DOHH2 (cell line): ENCODE measurements around the gene AKAP13.

Experiments used
- H3F3A ChIP-seq: fragments of 200-600 bp; sonication (generic), shearing (Covaris generic); 2 replicates; pipeline ENCODE4 v1.6.0; 2016; ENCODE audit warnings: antibody characterized with exemption, mild to moderate bottlenecking; ENCODE audit not compliant: control insufficient read depth, insufficient read depth
- H3K27ac ChIP-seq: fragments of 200-600 bp; sonication (generic); 2 replicates; pipeline ENCODE4 v1.5.1; 2014; ENCODE audit warnings: low read depth, mild to moderate bottlenecking, low read length, moderate library complexity
- H3K27me3 ChIP-seq: fragments of 200-600 bp; sonication (generic); 2 replicates; pipeline ENCODE4 v1.6.1; 2014; ENCODE audit warnings: mild to moderate bottlenecking, low read length, mixed read lengths; ENCODE audit not compliant: control insufficient read depth
- H3K36me3 ChIP-seq: fragments of 200-600 bp; sonication (generic); 2 replicates; pipeline ENCODE4 v1.6.1; 2014; ENCODE audit warnings: mild to moderate bottlenecking, low read length, moderate library complexity, mixed read lengths; ENCODE audit not compliant: control insufficient read depth
- H3K4me1 ChIP-seq: fragments of 200-600 bp; sonication (generic); 2 replicates; pipeline ENCODE4 v1.6.1; 2014; ENCODE audit warnings: mild to moderate bottlenecking, low read length, mixed read lengths; ENCODE audit not compliant: control insufficient read depth
- H3K4me2 ChIP-seq: fragments of 200-600 bp; sonication (generic); 2 replicates; pipeline ENCODE4 v1.6.0; 2014; ENCODE audit warnings: mild to moderate bottlenecking, low read length, moderate library complexity
- H3K4me3 ChIP-seq: fragments of 200-600 bp; sonication (generic); 2 replicates; pipeline ENCODE4 v1.5.1; 2014; ENCODE audit warnings: mild to moderate bottlenecking, low read length, mixed read lengths
- H3K79me2 ChIP-seq: fragments of 200-600 bp; sonication (generic); 2 replicates; pipeline ENCODE4 v1.6.1; 2014; ENCODE audit warnings: mild to moderate bottlenecking, low read length, mixed read lengths; ENCODE audit not compliant: control insufficient read depth
- H3K9me2 ChIP-seq: fragments of 200-600 bp; sonication (generic); replicated peaks from 2 replicates; pipeline ENCODE4 v1.6.1; 2014; ENCODE audit warnings: mild to moderate bottlenecking, low read length, mixed read lengths; ENCODE audit not compliant: control insufficient read depth
- H3K9me3 ChIP-seq: fragments of 200-600 bp; sonication (generic); 2 replicates; pipeline ENCODE4 v1.6.1; 2014; ENCODE audit warnings: antibody characterized with exemption, low read length, mixed read lengths; ENCODE audit not compliant: control insufficient read depth, insufficient read depth
- H4K20me1 ChIP-seq: fragments of 200-600 bp; sonication (generic); 2 replicates; pipeline ENCODE4 v1.6.0; 2014; ENCODE audit warnings: low read depth, mild to moderate bottlenecking, antibody characterized with exemption, low read length, moderate library complexity; ENCODE audit not compliant: control insufficient read depth, insufficient read depth
- CTCF ChIP-seq: fragments of 200-600 bp; sonication (generic); IDR thresholded peaks from one replicate; pipeline ENCODE4 v1.5.1; 2014; ENCODE audit warnings: antibody characterized with exemption, mild to moderate bottlenecking, low read depth, low read length; ENCODE audit not compliant: poor library complexity, severe bottlenecking
- EZH2phosphoT487 ChIP-seq: fragments of 200-600 bp; sonication (generic); IDR thresholded peaks from 2 replicates; pipeline ENCODE4 v1.6.1; 2017; ENCODE audit warnings: borderline replicate concordance, mild to moderate bottlenecking, antibody characterized with exemption, low read length, moderate library complexity, mixed read lengths

Gene AKAP13

GRCh38 chr15:85394554-85395333, 14.3 kb downstream of the AKAP13 start:
- Histone ChIP-seq H3K79me2 (peaks cover 98% of the 10 kb centered on the region), H3K9me3 (no peaks in the 10 kb centered on the region), H3K4me3 (no peak overlapping the region), H3K4me2 (0 out of 2 replicates have a peak overlapping the region, but pooled peaks have one; percentile 10), H3K4me1 (peaks cover 80% of the 10 kb centered on the region), H3K27me3 (no peaks in the 10 kb centered on the region), H4K20me1 (peaks cover 32% of the 10 kb centered on the region), H3K9me2 (no peaks in the 10 kb centered on the region), H3K27ac (no peak overlapping the region), H3F3A (peaks cover 8% of the 10 kb centered on the region), H3K36me3 (peaks cover 6% of the 10 kb centered on the region)
- TF ChIP-seq CTCF = no peak
- TF ChIP-seq EZH2phosphoT487 = no peak

GRCh38 chr15:85396554-85396953, 16.2 kb downstream of the AKAP13 start:
- Histone ChIP-seq H4K20me1 (peaks cover 29% of the 10 kb centered on the region), H3K4me2 (peak overlapping the region; percentile 10), H3K27me3 (no peaks in the 10 kb centered on the region), H3K79me2 (peaks cover 98% of the 10 kb centered on the region), H3K27ac (no peak overlapping the region), H3K4me3 (no peak overlapping the region), H3F3A (peaks cover 15% of the 10 kb centered on the region), H3K4me1 (peaks cover 83% of the 10 kb centered on the region), H3K9me3 (no peaks in the 10 kb centered on the region), H3K9me2 (no peaks in the 10 kb centered on the region), H3K36me3 (0 out of 2 replicates have a peak, but pooled peaks cover 3% of the 10 kb centered on the region)
- TF ChIP-seq CTCF (no peak), EZH2phosphoT487 (no peak)

GRCh38 chr15:85397151-85397550, 16.7 kb downstream of the AKAP13 start:
- TF ChIP-seq EZH2phosphoT487 = no peak
- no peak for TF ChIP-seq CTCF
- no peaks in the 10 kb centered on the region for H3K27me3 ChIP-seq
- H4K20me1 ChIP-seq = peaks cover 30% of the 10 kb centered on the region
- peaks cover 15% of the 10 kb centered on the region for H3F3A ChIP-seq
- no peaks in the 10 kb centered on the region for H3K9me2 ChIP-seq
- H3K27ac ChIP-seq = no peak overlapping the region
- H3K4me2 ChIP-seq = no peak overlapping the region
- peaks cover 98% of the 10 kb centered on the region for H3K79me2 ChIP-seq
- no peak overlapping the region for H3K4me3 ChIP-seq
- peaks cover 89% of the 10 kb centered on the region for H3K4me1 ChIP-seq
- 0 out of 2 replicates have a peak, but pooled peaks cover 3% of the 10 kb centered on the region for H3K36me3 ChIP-seq
- no peaks in the 10 kb centered on the region for H3K9me3 ChIP-seq
